ENCODE measurements around the gene MXD3. TPM values are rescaled to one million over a fixed set of nuclear protein-coding genes. Genes with fewer than 3 reads are reported as not detected.

MXD3 gene
- total and polyA plus RNA-seq, 10 of the 15 experiments (the other 5 are each of a cell fraction or from before 2014, with no cell fraction given), result 0.24 to 29.8 (median 13.5) TPM

GRCh38 chr5:177354711-177355110 is 43.0 kb upstream of the MXD3 start (continued):
- TF ChIP-seq NR2F1 (conservative IDR thresholded peaks at IDR 0.05) (no peak), RUNX3 (IDR thresholded peaks at IDR 0.05; ENCODE audit: low read length) (no peak), ZNF384 (IDR thresholded peaks at IDR 0.05; ENCODE audit: borderline replicate concordance, low read depth, low read length) (no peak), CBX5 (IDR thresholded peaks at IDR 0.05; ENCODE audit: low read depth) (no peak), POLR2A (IDR thresholded peaks at IDR 0.05; ENCODE audit: low read depth, low read length) (no peak), TCF7 (IDR thresholded peaks at IDR 0.05; ENCODE audit: borderline replicate concordance) (no peak), ZNF274 (IDR thresholded peaks at IDR 0.05; ENCODE audit: insufficient read depth, insufficient read length) (no peak), PML (IDR thresholded peaks at IDR 0.05; ENCODE audit: low read length) (no peak), ZNF622 (IDR thresholded peaks at IDR 0.05) (no peak), IRF4 (IDR thresholded peaks at IDR 0.05; ENCODE audit: low read depth, low read length) (no peak), FOXK2 (IDR thresholded peaks at IDR 0.05) (no peak)

- H4K20me1 ChIP-seq (ENCODE audit: control insufficient read depth, insufficient read depth), result no peaks in the 10 kb centered on the region
- TF ChIP-seq BCL11A (IDR thresholded peaks at IDR 0.05; ENCODE audit: low read depth, low read length) (no peak), NR2C1 (IDR thresholded peaks at IDR 0.05) (no peak), MLLT1 (IDR thresholded peaks at IDR 0.05) (no peak)
- H3K4me1 ChIP-seq (ENCODE audit: control insufficient read depth, insufficient read depth, low read length), result peaks cover 32% of the 10 kb centered on the region
- ChIA-PET CTCF (interaction anchor here (0.9 to 7.2 kb wide), 3 partner anchors 15 to 101 kb away, joined by 3 to 46 read pairs (median 6); no protein-coding TSS in a partner anchor), SMC1A (ENCODE audit: uncharacterized antibody, unreplicated experiment) (interaction anchor here (1.2 to 3.0 kb wide), 2 partner anchors 16 to 35 kb away, joined by 3 to 7 read pairs; no protein-coding TSS in a partner anchor), RAD21 (ENCODE audit: unreplicated experiment) (interaction anchor here (1.0 kb wide), 1 partner anchor 10 kb away, joined by 6 read pairs; no protein-coding TSS in a partner anchor), POLR2A (no interaction called here)
- H3K79me2 ChIP-seq (ENCODE audit: control insufficient read depth, insufficient read depth, low read length), result peaks cover 38% of the 10 kb centered on the region
- H3K27me3 ChIP-seq (replicated peaks in 1 of 2; ENCODE audit: control insufficient read depth in 2 of 2, insufficient read depth in 2 of 2, low read length in 1 of 2), result no peaks in the 10 kb centered on the region
- no peak overlapping the region for H2AFZ ChIP-seq (ENCODE audit: control insufficient read depth, low read depth, low read length)
- 79% methylated on average over 3 of the region's 3 CpGs for WGBS (ENCODE audit: insufficient coverage, insufficient replicate concordance, low lambda C conversion rate, missing lambda C conversion rate)
- H3K4me2 ChIP-seq (ENCODE audit: control insufficient read depth, insufficient read depth), result no peak overlapping the region
- no peak overlapping the region for H3K4me3 ChIP-seq
- intact Hi-C loops (cut with micrococcal nuclease; ENCODE audit: unreplicated experiment), result no loop called here
- no peak overlapping the region for H3K27ac ChIP-seq (ENCODE audit: control insufficient read depth, insufficient read depth)
- BruUV-seq (replicated peaks), result no TSS peak
- no peak for DNase-seq (ENCODE audit: low read depth, low spot score)
- no peak for ATAC-seq
- in situ Hi-C loops (cut with MboI), result no loop called here
- H3K36me3 ChIP-seq (ENCODE audit: control insufficient read depth in 2 of 2, insufficient read depth in 2 of 2, low read length in 1 of 2), result peaks cover 0 to 4% of the 10 kb centered on the region in 2 experiments; a peak in 2 of 4 replicates
- FAIRE-seq, result no peak
- no peak overlapping the region for H3K9ac ChIP-seq (ENCODE audit: control insufficient read depth, insufficient read depth, low read length)
- H3K9me3 ChIP-seq (replicated peaks; ENCODE audit: control insufficient read depth, insufficient read depth, low read length), result peaks cover 3% of the 10 kb centered on the region; the same call in 1 of the 3 replicates
Observed at GRCh38 chr5:177354256-177354655, 42.6 kb upstream of the MXD3 start.

Measured in GM12878 (cell line).